ENCODE measurements around the gene TERB1.

Gene TERB1

DNA sequence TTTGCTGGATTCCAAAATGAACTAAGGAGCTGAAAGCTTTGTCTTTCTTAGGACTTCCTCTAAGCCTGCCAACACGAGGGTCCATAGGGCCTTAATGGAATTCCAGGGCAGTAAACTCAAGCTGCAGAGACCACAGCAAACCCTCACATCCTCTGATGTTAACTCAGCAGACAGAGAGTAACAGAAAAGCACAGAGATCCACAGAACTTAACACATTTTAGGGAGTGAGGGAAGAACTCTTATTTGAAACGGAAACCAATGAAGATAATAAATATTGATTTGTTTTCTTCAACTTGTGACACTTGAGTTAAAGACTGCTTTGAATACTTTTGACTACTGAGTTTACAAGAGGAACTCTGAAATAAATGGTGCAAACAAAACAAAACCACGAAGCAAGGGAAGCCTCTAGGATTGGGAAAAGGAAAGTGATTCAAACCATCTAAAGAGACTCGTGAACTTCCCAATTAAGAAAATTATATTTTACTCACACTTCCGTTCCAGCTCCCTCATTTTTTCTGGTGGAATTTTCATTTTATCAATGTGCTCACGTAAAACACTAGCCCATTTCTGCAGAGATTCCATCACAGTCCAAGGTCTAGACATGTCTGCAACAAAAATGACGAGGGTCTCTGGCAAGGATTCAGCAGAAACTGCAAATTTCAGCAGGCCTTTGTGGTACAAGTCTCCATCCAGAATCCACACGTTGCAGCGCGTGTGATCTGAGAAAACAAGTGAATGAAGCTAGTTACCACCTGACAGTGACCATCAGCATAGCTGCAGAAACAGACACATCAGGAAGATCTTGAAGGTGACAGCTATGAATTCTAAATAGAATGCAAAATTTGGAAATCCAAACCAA lies 59.2 kb downstream of the TERB1 start:
- no peak for DNase-seq

DNA sequence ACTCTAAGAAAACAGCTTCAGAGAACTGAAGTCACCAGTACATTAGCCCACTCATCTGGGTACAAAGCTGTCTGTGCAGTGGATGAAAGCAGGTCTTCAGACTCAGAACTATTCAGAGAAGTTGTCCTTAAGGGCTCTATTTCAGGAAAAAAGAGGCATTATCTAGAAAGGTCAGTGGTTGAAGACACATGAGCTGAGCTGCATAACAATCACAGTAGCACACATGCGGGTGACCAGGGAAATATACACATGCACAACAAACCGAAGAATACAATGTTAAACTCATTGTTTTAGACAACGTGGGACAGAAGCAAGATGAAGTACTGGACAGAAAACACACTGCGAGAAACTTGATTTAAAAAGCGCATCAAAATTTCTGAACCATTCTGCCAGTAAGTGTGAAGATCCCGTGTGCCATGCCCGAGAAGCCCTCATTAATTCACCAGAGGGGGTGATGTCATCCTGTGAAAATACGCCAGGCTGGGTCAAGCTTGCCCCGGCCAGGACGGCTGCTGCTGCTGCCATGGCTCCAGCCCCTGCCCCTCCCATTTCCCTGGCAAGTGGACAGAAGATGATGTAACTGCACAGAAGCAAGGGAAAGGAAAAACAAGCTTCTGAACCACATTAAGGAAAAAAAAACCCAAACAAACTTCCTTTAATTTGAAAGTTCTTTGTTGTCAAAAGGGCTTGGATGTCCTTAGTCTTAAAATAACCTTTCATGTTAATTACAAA lies 60.0 kb downstream of the TERB1 start:
- no peak for DNase-seq

DNA sequence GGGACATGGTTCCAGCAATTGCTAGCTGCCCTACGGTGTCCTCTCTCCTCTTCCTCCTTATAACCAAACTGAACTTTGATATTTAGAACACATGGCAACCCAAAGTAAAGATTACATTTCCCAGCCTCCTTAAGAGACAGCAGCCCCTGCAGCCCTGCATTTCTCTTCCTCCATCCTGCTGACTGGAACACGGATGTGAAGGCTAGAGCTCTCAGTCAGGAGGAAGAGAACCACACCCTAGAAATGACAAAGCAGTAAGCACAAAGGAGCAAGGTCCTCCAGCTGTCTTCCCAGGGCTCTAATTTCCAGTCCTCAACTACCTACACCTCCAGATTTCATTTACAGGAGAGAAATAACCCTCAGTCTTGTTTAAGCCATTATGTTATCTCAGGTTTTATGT lies 60.9 kb downstream of the TERB1 start:
- no peak for DNase-seq

DNA sequence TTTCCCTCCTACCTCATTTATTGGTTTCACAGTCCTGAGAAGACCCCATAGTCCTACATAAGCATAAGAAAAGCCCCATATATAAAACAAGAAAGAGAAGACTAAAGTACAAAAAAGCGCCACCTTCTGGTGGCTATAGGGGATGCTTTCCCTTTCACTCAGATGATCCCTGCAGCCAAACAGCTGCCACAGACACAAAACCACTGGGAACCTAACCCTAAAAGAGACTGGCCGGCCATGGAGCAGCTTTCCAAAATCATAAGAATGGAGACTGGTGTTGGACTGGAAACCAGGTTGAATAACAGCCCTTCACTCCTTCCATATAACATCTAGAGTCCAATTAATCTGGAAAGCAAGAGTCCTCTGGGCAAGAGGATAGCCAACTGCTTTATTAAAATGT lies 61.4 kb downstream of the TERB1 start:
- DNase-seq, result peak in 2 of 5 experiments; percentile 6 to 43

DNA sequence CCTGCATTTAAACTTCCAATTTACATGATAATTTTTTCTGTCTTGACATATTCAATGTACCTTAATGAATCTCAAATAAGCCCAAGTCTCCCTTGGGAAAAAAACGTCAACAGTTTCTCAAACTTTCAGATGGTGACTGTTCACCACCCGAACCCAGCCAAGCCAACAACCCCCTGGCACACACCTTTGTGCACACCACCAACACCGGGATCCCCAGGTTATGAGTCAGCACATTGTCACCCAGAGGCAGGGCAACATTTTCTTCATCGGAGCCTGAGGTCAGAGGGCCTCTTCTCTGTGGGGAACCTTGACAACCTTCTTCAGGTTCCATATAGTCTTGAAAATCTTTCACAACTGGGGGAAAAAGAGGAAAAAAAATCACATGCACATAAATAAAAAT lies 65.5 kb downstream of the TERB1 start:
- DNase-seq, result no peak

DNA sequence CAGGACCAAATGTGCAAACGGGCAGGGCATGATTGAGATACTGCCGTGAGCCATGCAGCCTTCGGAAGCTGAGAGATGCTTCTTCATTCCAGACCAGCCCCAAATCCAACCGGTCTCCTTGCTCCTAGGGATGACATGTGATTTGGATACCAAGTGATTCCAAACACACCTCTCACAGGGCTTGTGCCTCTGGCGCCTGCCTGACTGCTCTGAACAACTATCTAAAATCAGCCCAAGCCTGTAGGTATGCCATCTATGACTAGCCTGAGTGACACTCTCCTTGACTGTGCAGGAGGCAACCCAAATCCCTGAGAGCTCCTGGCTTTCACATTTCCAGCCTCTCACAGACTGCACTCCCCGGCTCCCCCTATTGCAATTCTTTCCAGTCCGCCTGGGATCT lies 70.3 kb downstream of the TERB1 start:
- no peak for DNase-seq

DNA sequence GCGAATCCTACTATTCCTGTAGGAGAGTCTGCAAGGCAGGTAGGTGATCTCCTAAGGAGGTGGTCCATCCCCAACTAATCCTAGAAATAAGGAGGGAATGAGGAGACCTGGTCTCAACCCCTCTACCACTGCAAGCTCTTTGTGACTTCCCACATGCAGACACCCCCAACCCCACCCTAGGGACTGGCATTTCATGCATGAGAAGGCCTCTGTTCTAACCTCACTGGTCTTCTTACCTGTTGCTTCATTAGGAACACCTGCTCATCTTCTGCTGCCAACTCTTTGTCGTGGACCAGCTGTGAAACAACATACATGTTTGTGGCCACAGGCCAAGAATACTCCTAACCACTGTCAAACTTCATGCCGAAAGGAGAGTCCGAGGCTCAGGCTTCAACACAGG lies 72.6 kb downstream of the TERB1 start:
- DNase-seq, result no peak

DNA sequence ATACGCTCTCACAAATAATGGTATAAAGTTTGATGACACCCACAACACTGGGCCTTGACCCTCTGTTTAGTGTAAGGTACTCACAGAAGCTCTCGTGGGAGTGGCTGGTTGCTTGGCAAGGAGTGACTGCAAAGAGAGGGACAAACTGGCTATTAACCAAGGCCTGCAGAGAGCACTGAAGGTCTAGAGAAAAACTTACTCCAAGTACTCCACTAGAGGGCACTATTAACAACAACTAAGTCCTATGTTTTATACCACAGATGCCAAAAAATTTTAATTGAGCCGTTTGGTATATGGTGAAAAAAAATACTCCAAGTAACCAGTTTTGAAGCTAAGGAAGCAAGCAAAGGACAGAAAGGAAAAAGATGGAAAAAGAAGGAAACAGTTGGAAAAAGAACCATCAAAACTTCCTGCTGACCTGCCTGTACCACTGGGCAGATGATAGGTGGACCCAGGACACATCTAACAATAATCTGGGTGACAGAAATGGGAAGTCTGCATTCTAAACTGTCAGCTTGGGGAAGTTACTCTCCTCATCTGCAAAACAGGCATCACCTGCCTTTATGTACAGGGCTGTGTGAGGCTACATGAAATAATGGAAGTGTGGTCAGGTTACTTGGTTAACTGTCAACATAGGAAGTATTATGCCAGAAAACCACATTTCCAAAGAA lies 73.1 kb downstream of the TERB1 start:
- DNase-seq, result peak in 2 of 5 experiments; percentile 11 to 68

DNA sequence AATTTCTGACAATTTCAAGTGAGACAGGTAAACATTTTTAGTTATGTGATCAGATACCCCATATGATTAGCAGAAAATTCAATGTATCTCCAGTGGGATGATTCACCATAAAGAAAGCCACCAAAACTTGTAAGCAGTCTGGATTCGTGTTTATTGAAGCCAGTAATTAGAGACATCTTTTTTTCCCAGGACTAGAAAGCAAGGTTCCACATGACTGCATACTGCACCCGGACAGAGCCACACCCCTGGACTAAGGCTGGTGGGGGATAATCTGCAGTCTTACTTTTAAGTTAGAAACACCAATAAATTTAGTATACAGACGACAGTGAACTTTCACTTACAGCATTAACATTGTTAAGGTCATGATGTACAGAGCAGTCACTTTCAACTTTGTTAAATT lies 80.6 kb downstream of the TERB1 start:
- no peak for DNase-seq

DNA sequence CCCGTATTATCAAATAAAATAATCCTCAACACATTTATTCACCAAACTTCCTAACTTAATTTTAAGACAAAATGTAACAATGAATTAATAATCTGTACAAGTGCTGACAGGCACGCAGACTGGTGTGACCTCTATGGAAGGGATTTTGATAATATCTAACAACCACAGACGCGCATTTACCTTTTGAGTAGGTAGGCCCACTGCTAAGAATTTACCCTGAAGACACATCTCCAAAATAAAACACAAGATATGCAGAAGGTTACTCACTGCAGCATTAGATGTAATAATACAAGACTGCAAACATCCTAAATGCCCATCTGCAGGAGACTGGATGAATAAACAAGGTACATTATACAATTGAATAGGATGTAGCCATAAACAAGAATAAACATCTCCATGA lies 82.1 kb downstream of the TERB1 start:
- no peak for DNase-seq

DNA sequence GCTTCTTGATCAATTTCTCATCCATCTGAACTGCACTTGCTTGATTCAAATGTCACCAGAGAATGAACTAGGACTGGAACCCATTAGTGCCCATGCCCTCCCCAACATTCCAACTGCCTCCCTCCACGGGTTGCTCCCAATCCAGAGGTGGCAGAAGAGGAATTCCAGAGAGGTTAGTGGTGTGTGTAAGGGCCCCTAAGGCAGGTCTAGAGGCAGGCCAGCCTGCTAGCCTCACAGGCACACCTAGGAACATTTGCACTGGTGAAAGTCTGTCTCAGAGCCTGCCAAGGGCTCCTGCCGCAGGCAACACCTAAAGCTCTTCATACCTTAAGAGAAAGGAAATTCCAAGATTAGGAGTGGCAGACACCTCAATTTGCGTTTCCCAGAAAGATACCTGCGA lies 83.6 kb downstream of the TERB1 start:
- DNase-seq, result no peak

DNA sequence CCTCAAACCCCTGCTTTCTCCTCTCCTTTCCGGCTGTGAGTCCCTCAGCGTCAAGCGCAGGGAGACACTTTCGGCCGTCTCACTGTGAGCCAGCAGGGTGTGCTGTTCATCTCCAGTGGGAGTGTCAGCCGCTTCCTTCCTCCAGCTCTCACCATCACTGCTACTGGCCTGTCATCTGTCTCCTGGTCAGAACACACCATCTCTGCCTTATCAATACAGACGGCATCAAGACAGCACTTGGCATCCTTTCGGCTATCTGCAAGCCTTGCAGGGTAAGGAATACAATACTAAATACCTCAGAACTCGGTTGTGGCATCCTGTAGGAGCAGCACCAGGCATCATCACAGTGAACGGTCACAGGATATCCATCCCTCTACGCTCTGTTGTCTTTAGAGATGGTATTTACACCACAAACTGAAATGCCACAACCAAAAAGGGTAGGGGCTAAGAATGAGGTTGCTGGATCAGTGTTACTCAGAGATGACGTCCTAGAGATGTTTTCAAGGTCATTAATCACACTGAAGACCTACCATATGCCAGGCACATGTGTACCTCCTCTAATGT lies 84.2 kb downstream of the TERB1 start:
- peak in 1 of 5 experiments; percentile 30 for DNase-seq

DNA sequence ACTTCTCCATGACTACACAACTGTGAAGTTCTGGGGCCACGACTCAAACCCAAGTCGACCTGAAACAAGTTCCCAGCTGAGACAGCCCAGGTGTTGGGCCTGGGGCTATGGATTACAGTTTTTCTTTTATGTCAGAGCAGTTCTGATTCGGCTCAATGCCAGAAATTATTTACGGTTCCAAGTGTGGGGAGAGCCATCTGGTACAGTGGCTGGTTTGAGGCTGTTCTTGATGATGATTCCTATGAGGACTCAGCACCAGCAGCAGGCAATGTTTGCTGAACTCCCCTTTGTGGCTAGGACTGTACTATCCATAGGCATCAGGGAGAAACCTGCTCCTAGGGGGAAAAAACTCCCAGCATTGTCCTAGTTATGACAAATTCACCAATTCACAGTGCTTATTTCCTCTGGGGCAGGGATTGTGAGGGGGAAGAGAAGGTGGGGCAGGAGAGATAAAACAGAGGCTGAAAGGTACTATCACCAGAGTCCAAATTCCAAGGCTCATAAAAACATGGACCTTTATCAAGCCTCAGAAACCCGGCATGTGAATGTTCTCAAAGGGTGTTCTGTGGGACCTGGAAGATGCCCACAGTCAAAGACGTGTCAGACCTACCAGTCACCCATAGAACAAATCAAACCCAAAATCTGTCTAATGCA lies 86.6 kb downstream of the TERB1 start:
- no peak for DNase-seq

DNA sequence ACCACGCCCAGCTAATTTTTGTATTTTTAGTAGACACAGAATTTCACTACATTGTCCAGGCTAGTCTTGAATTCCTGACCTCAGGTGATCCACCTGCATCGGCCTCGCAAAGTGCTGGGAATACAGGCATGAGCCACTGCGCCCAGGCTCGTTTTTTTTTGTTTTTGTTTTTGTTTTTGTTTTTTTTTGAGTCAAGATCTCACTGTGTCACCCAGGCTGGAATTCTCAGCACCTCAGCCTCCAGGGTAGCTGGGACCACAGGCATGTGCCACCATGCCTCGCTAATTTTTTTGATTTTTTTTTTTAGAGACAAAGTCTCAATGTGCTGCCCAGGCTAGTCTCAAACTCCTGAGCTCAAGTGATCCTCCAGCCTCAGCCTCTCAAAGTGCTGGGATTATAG lies 87.3 kb downstream of the TERB1 start:
- DNase-seq, result no peak

DNA sequence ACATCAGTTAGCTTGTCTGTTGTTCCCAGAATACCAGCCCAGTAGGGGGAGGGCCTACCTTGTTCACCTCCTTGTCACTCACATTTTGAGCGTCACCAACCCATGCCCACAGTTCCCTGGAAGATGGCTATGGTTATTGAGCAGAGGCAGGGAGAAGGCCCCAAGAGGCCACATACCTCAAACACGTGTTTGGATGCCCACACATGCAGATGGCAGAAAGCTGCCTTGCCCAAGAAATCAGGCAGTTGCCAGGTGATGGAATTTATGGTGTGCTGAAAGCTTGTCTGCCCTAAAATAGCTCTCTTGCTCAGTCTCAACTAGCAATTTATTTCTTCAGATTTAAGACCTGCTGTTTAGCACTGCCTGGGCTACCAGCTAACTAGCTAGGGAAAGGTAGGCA lies 88.3 kb downstream of the TERB1 start:
- DNase-seq, result peak in 1 of 5 experiments; percentile 10

DNA sequence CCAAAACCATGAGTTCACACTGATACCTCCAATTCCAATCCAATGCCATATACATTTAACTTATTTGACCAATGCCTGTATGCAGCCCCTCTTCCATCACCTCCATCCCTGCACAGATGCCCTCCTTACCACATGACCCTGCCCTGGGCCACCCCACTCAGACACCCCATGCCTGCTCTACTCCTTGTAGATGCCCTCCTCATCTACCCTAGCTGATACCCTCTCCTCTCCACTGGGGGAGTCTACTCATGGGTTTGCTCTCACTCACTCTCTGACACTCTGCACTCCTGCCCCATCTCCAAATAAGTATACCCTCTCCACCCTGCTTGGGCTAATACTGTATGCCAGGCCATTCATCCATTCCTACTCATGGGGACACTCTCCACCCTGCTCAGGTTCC lies 88.9 kb downstream of the TERB1 start:
- DNase-seq, result no peak

DNA sequence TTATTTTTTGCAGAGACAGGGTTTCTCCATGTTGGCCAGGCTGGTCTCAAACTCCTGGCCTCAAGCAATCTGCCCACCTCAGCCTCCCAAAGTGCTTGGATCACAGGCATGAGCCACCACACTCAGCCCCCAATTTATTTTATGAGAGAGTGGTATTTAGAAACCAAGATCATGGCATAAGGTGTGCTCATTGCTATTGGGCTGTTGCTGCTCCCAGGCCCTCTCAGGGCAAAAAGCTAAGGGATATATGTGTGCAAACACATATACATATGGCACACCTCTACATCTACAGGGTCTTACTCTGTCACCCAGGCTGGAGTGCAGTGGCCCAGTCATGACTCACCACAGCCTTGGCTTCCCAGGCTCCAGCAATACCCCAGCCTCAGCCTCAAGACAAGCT lies 89.8 kb downstream of the TERB1 start:
- no peak for DNase-seq

DNA sequence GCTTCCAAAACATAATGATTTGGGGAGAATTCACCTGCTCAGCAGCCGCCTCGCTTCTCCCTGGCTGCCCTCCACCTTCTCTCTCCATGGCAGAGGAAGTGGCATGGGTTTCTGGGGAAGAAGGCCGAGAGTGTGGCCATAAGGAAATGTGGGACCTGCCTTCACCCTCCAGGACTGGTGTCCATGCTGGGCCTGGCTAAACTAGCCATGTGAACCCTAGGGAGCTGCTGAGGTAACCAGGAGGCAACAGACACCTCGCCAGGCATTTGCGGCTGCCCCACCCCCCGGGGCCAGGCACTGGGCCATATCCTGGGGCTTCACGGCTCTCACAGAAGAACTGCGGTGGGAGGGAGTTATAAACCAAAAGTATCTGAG lies 94.9 kb downstream of the TERB1 start:
- DNase-seq, result no peak

DNA sequence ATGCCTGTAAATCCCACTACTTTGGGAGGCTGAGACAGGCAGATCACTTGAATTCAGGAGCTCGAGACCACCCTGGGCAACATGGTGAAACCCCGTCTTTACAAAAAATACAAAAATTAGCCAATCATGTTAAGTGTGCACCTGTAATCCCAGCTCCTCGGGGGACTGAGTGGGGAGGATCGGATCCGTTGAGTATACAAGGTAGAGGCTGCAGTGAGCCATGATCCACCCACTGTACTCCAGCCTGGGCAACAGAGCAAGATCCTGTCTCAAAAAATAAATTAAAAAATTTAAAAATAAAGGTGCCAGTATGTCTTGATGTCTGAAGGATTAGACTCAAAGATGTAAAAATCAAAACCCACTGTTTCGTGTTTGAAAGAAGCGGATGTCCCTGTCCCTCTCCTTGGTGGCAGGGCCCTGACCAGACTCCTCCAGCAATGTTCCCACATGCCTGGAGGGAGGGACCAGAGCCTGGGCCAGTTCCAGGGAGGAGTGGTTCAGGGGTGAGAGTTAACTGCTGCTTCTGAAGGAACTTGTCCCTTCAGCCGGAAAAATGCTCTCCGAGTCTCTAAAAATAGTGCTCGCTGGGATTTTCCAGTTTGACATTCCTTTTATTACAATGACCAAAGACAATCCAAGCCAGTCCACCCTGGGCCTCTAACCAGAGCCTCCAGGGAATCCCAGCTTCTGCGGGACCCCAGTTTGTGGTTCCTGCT lies 95.4 kb downstream of the TERB1 start:
- DNase-seq, result no peak

Data from T-helper 2 cell (primary cell).